Heart left ventricle (tissue), 13 donors: ENCODE results near the gene XRCC3.

Experiments
- POLR2A ChIP-seq, 2 donors: fragments of 450-650 bp; IDR thresholded peaks; one replicate each; pipeline ENCODE4 v1.6.1; 2017; ENCODE audit warnings: antibody characterized with exemption in 2 of 2, mild to moderate bottlenecking in 2 of 2, moderate library complexity in 2 of 2
- TF ChIP-seq, protein P1 (sequence below), 12 donors: fragments of 200-600 bp; sonication (generic) in 4 of 12; IDR thresholded peaks; one replicate each; pipeline versions ENCODE4 v1.5.0 to v1.8.0; 2018 to 2022; ENCODE audit warnings: antibody characterized with exemption in 12 of 12, mild to moderate bottlenecking in 5 of 12
- donor health status: ischemic (EF 13 %, LVEDD 7.1; RV severe dilation, severe dysfunction).
- donor health status: DM: no; HTN: yes; CAD: no.
- donor health status: DM: no; HTN: no; CAD: no.
- donor health status: ischemic (EF 25% LVEDD 6.9; RV normal size, moderate dysfunction).
- donor health status: ischemic (EF 25% LVEDD 5.7; RV mildly dilated, moderate dysfunction).
- donor health status: ischemic (EF 35%, LVEDD 5.7; RV mildly dilated, moderate dysfunction).
- donor health status: nonischemic (EF 11% LVEDD 7.7; RV severe dilation, severe dysfunction).
- donor health status: DM: yes; HTN: yes; CAD: no.
- donor health status: PGD.
- donor health status: ischemic (EF 29% LVEDD 5.4; RV normal size, mild dysfunction).
- donor health status: nonischemic (EF 23%, LVEDD 6.1; RV moderate dilation, normal function).

DNA sequence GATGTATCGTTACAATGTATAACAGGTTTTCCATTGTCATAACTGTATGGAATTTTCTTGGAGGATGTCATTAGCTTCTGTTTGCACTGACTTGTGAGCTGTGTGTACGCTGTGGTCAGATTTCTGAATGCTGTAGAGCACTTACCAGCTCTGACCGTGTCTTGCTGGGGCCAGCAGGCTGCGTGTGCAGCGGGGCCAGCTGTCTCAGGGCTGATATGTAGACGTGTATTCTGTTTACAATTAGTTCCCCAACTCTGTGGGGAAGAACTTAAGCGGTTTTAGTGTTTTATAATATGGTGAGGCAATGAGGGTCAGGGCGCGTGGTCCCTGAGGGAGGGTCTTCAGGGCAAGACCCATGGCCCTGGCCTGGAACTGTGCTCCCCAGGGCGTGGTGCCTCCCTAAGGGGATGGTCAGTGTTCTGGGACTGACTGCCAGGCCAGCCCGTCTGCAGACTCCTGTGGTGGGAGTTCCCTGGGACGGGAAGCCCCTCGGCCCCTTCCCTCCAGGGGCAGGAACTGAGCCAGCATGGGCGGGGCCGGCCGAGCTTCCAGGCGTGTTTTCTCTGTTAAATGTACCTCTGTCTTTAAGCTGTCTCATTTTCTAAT is 18.7 kb downstream of the XRCC3 start:
- no peak for TF ChIP-seq POLR2A (IDR thresholded peaks at IDR 0.05)
- TF ChIP-seq, protein P1, sequence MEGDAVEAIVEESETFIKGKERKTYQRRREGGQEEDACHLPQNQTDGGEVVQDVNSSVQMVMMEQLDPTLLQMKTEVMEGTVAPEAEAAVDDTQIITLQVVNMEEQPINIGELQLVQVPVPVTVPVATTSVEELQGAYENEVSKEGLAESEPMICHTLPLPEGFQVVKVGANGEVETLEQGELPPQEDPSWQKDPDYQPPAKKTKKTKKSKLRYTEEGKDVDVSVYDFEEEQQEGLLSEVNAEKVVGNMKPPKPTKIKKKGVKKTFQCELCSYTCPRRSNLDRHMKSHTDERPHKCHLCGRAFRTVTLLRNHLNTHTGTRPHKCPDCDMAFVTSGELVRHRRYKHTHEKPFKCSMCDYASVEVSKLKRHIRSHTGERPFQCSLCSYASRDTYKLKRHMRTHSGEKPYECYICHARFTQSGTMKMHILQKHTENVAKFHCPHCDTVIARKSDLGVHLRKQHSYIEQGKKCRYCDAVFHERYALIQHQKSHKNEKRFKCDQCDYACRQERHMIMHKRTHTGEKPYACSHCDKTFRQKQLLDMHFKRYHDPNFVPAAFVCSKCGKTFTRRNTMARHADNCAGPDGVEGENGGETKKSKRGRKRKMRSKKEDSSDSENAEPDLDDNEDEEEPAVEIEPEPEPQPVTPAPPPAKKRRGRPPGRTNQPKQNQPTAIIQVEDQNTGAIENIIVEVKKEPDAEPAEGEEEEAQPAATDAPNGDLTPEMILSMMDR (IDR thresholded peaks at IDR 0.05): no peak
